Keratinocyte (primary cell): ENCODE data around the gene HINFP.

ENCODE experiments used
- EZH2 ChIP-seq: IDR thresholded peaks from one replicate; pipeline ENCODE4 v1.6.1; 2012; ENCODE audit warnings: inconsistent platforms, mild to moderate bottlenecking, low read length, moderate library complexity
- TF ChIP-seq, protein P1 (sequence below), 3 experiments: IDR thresholded peaks in 1 of 3; conservative IDR thresholded peaks in 1 of 3; optimal IDR thresholded peaks in 1 of 3; 2 replicates in 2 of 3; 3 replicates in 1 of 3; pipeline versions ENCODE3 to v1.5.1; 2011; ENCODE audit warnings: low read length in 3 of 3, mild to moderate bottlenecking in 3 of 3, moderate library complexity in 2 of 3, control low read depth in 1 of 3, inconsistent platforms in 1 of 3; ENCODE audit not compliant: insufficient read depth in 2 of 3; ENCODE audit errors: extremely low read depth in 1 of 3

DNA sequence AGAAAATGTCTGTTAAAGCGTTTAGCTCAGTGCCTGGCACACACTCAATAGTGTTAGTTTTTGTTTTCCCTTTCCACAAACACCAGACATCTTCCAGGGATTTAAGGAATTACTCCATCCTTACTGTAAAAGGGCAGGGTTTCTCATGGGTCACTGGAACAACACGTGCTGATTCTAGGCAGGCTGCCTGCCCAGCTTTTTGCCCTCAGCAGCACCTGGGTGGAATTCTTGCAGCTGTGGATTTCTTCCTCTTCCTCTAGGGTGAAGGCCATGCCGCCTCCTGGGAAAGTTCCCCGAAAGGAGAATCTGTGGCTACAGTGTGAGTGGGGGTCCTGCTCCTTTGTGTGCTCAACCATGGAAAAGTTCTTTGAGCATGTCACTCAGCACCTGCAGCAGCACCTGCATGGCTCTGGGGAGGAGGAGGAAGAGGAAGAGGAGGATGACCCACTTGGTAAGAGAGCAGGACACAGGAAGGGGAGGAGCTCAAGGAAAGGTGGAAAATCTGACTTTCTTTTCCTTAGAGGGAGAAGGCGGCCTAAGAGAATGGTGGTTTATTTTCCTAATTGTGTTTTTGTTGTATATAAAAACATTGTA lies 5.4 kb downstream of the HINFP start:
- TF ChIP-seq, protein P1, sequence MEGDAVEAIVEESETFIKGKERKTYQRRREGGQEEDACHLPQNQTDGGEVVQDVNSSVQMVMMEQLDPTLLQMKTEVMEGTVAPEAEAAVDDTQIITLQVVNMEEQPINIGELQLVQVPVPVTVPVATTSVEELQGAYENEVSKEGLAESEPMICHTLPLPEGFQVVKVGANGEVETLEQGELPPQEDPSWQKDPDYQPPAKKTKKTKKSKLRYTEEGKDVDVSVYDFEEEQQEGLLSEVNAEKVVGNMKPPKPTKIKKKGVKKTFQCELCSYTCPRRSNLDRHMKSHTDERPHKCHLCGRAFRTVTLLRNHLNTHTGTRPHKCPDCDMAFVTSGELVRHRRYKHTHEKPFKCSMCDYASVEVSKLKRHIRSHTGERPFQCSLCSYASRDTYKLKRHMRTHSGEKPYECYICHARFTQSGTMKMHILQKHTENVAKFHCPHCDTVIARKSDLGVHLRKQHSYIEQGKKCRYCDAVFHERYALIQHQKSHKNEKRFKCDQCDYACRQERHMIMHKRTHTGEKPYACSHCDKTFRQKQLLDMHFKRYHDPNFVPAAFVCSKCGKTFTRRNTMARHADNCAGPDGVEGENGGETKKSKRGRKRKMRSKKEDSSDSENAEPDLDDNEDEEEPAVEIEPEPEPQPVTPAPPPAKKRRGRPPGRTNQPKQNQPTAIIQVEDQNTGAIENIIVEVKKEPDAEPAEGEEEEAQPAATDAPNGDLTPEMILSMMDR (optimal IDR thresholded peaks at IDR 0.05 in 1 of 3, IDR thresholded peaks at IDR 0.05 in 1 of 3, conservative IDR thresholded peaks at IDR 0.05 in 1 of 3; ENCODE audit: extremely low read depth in 1 of 3, insufficient read depth in 2 of 3, low read length in 3 of 3), result no peak
- TF ChIP-seq EZH2, result no peak
